HFF-Myc (cell line): Measurements from ENCODE around the gene PET100.

ENCODE experiments used
- DNase-seq: peaks from one replicate; pipeline ENCODE4 v3.0.0-alpha.2; 2011; ENCODE audit warnings: low read depth; ENCODE audit errors: extremely low read depth
- H3K4me3 ChIP-seq: replicated peaks from 2 replicates; pipeline ENCODE4 v1.5.1; 2011; ENCODE audit warnings: low read depth, mild to moderate bottlenecking, control low read depth, low read length
- CTCF ChIP-seq: IDR thresholded peaks from 2 replicates; pipeline ENCODE4 v1.5.1; 2012; ENCODE audit warnings: mild to moderate bottlenecking, low read depth, low read length, control low read depth; ENCODE audit errors: missing control alignments

PET100 gene

GRCh38 chr19:7645163-7645562 is 15.6 kb downstream of the PET100 start:
- no peak for TF ChIP-seq CTCF
- no peak overlapping the region for H3K4me3 ChIP-seq
- DNase-seq, result no peak

GRCh38 chr19:7645656-7646425 is 16.2 kb downstream of the PET100 start:
- no peak for DNase-seq
- H3K4me3 ChIP-seq, result no peak overlapping the region
- TF ChIP-seq CTCF, result no peak

GRCh38 chr19:7646426-7646700 is 16.8 kb downstream of the PET100 start:
- DNase-seq, result no peak
- H3K4me3 ChIP-seq, result no peak overlapping the region
- no peak for TF ChIP-seq CTCF

- H3K4me3 ChIP-seq, result no peak overlapping the region
- no peak for TF ChIP-seq CTCF
- no peak for DNase-seq
These were observed 17.6 kb downstream of the PET100 start for GRCh38 chr19:7647156-7647555.

- no peak for TF ChIP-seq CTCF
- no peak overlapping the region for H3K4me3 ChIP-seq
- no peak for DNase-seq
These were observed 18.8 kb downstream of the PET100 start for GRCh38 chr19:7648265-7649014.

- no peak overlapping the region for H3K4me3 ChIP-seq
- no peak for DNase-seq
- no peak for TF ChIP-seq CTCF
These were observed 20.6 kb downstream of the PET100 start for GRCh38 chr19:7650148-7650547.
